Sigmoid colon (tissue), 7 donors: ENCODE measurements around the gene TRPM2. TPM values are rescaled to one million over a fixed set of nuclear protein-coding genes. Genes with fewer than 3 reads are reported as not detected.
A peak's percentile ranks its signal among the peaks of the same experiment; 100 is the strongest.

Experiments used
- DNase-seq: peaks from one replicate; pipeline ENCODE4 v3.0.0-alpha.2; 2019
- H3K27ac ChIP-seq, 4 donors: fragments of 200-600 bp; sonication (generic); one replicate each; pipeline ENCODE4 v1.5.1; 2016 to 2019; ENCODE audit warnings: mild to moderate bottlenecking in 1 of 4
- H3K27me3 ChIP-seq, 3 donors: fragments of 200-600 bp; sonication (generic); one replicate each; pipeline ENCODE4 v1.5.1; 2019; ENCODE audit warnings: mild to moderate bottlenecking in 1 of 3
- H3K36me3 ChIP-seq, 4 donors: fragments of 200-600 bp; sonication (generic); one replicate each; pipeline ENCODE4 v1.5.1; 2016 to 2019
- H3K4me1 ChIP-seq, 4 donors: fragments of 200-600 bp; sonication (generic); one replicate each; pipeline ENCODE4 v1.5.1; 2017 to 2019
- H3K4me3 ChIP-seq, 4 donors: fragments of 200-600 bp; sonication (generic); one replicate each; pipeline ENCODE4 v1.5.1; 2017 to 2019; ENCODE audit warnings: mild to moderate bottlenecking in 2 of 4, moderate library complexity in 1 of 4
- H3K9me3 ChIP-seq, 4 donors: fragments of 200-600 bp in 3 of 4; sonication (generic) in 3 of 4; one replicate each; pipeline versions ENCODE4 v1.5.1 to v1.6.1; 2013 to 2019
- EP300 ChIP-seq, 4 donors: sonication (generic); formaldehyde crosslinking; IDR thresholded peaks; one replicate each; pipeline ENCODE4 v1.6.1; 2017; ENCODE audit warnings: antibody characterized with exemption in 4 of 4
- POLR2A ChIP-seq, 2 donors: fragments of 450-650 bp; IDR thresholded peaks; one replicate each; pipeline ENCODE4 v1.6.1; 2016; ENCODE audit warnings: antibody characterized with exemption in 2 of 2, mild to moderate bottlenecking in 2 of 2, moderate library complexity in 2 of 2
- POLR2AphosphoS5 ChIP-seq, 4 donors: sonication (generic); formaldehyde crosslinking; IDR thresholded peaks; one replicate each; pipeline ENCODE4 v1.6.1; 2017; ENCODE audit warnings: antibody characterized with exemption in 4 of 4
- WGBS, 2 donors: extraction: QIAGEN DNeasy Blood & Tissue Kit; methylation state at CpG; one replicate each; pipeline ENCODE4 v1.1.7; 2013; 5-methylcytosine and 5-hydroxymethylcytosine counted together
- intact Hi-C: fragments of 100-400 bp; cut with DNase I; formaldehyde crosslinking; loops from one replicate; pipeline ENCODE4 v1.15.1; 2023
- polyA plus RNA-seq, 3 donors: library from polyadenylated mRNA; stranded (reverse); fragments of 200-250 nt; gene quantifications; one replicate each; pipeline ENCODE4 v1.2.3, GENCODE V29; 2013
- total RNA-seq, 4 donors: library from RNA; depleted of rRNA; stranded (reverse); fragments of >200 nt; gene quantifications; one replicate each; pipeline ENCODE4 v1.1.0, GENCODE V29; 2016
- TF ChIP-seq, protein P1 (sequence below), 4 experiments: fragments of 450-650 bp in 3 of 4; fragments of 200-600 bp in 1 of 4; IDR thresholded peaks; one replicate each; pipeline ENCODE4 v1.5.1; 2016 to 2019; ENCODE audit warnings: antibody characterized with exemption in 4 of 4, mild to moderate bottlenecking in 3 of 4, moderate library complexity in 2 of 4
- donor health status: healthy with polysubstance abuse.
- donor health status: Bipolar disorder and iron deficiency.
- donor health status: healthy.

The TRPM2 gene
- total and polyA plus RNA-seq, 7 donors: 1.6 to 4.9 (median 3.4) TPM

DNA sequence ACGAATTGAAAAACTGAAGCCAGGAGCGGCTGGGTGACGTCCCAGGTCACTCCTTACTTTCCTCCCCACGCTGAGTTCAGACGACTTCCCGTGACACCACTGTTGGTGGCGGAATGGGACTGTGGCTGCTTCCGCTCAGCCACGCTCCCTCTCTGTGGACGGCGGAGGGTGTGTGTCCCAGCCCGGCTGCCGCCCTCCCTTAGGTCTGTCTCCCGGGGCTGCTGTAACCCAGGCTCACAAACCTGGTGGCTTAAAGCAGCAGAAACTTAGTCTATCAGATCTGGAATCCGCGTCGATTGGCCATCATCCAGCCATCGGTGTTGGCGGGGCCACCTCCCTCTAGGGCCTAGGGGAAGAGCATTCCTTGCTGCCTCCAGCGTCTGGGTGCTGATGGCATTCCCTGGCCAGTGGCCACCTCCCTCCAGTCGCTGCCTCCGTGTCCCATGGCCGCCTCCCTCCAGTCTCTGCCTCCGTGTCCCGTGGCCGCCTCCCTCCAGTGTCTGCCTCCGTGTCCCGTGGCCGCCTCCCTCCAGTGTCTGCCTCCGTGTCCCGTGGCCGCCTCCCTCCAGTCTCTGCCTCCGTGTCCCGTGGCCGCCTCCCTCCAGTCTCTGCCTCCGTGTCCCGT lies 17.5 kb downstream of the TRPM2 start:
- TF ChIP-seq POLR2AphosphoS5 (IDR thresholded peaks at IDR 0.05) (no peak), EP300 (IDR thresholded peaks at IDR 0.05) (no peak), POLR2A (IDR thresholded peaks at IDR 0.05) (no peak)
- TF ChIP-seq, protein P1, sequence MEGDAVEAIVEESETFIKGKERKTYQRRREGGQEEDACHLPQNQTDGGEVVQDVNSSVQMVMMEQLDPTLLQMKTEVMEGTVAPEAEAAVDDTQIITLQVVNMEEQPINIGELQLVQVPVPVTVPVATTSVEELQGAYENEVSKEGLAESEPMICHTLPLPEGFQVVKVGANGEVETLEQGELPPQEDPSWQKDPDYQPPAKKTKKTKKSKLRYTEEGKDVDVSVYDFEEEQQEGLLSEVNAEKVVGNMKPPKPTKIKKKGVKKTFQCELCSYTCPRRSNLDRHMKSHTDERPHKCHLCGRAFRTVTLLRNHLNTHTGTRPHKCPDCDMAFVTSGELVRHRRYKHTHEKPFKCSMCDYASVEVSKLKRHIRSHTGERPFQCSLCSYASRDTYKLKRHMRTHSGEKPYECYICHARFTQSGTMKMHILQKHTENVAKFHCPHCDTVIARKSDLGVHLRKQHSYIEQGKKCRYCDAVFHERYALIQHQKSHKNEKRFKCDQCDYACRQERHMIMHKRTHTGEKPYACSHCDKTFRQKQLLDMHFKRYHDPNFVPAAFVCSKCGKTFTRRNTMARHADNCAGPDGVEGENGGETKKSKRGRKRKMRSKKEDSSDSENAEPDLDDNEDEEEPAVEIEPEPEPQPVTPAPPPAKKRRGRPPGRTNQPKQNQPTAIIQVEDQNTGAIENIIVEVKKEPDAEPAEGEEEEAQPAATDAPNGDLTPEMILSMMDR (IDR thresholded peaks at IDR 0.05): no peak
- Histone ChIP-seq H3K9me3 (no peaks in the 10 kb centered on the region), H3K27me3 (peaks cover 6 to 47% (median 11%) of the 10 kb centered on the region in 3 donors), H3K4me3 (no peak overlapping the region), H3K36me3 (no peaks in the 10 kb centered on the region), H3K4me1 (peaks cover 0 to 9% (median 7%) of the 10 kb centered on the region in 4 donors), H3K27ac (no peak overlapping the region)
- peak; percentile 52 for DNase-seq
- intact Hi-C loops: no loop called here
- 72 to 89% methylated on average over 37 of the region's 37 CpGs for WGBS, 2 donors

GRCh38 chr21:44371596-44371995 lies 18.2 kb downstream of the TRPM2 start:
- no peak overlapping the region for H3K4me3 ChIP-seq
- 94 to 97% methylated on average over 6 of the region's 6 CpGs for WGBS, 2 donors
- H3K36me3 ChIP-seq: no peaks in the 10 kb centered on the region
- peaks cover 6 to 48% (median 13%) of the 10 kb centered on the region in 3 donors for H3K27me3 ChIP-seq
- DNase-seq: no peak
- intact Hi-C loops: no loop called here
- no peak for TF ChIP-seq EP300 (IDR thresholded peaks at IDR 0.05)
- no peaks in the 10 kb centered on the region for H3K9me3 ChIP-seq
- no peak overlapping the region for H3K27ac ChIP-seq
- H3K4me1 ChIP-seq: peaks cover 0 to 9% (median 7%) of the 10 kb centered on the region in 4 donors

DNA sequence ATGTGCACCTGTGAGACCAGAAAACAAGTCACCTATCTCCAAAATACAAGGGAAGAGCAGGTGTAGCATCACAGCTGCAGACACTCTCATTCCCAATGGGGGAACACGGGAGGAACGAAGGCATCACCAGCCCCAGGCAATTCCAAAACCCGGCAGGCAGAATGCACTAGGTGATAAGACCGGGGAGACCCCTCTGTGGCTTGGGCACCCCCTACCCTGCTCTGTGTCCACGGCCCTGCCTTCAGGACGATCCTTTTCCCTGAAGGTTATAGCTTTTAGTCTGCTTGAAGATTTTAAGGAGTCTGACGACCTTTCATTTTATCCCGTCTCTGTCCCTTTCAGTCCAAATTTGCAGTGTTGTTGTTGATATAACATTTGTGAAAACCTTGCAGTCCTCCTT lies 19.2 kb downstream of the TRPM2 start:
- Histone ChIP-seq H3K4me1 (peaks cover 0 to 9% (median 7%) of the 10 kb centered on the region in 4 donors), H3K4me3 (no peak overlapping the region), H3K27me3 (peaks cover 6 to 54% (median 23%) of the 10 kb centered on the region in 3 donors), H3K9me3 (no peaks in the 10 kb centered on the region), H3K36me3 (no peaks in the 10 kb centered on the region), H3K27ac (no peak overlapping the region)
- WGBS, 2 donors: 75 to 86% methylated on average over 8 of the region's 8 CpGs
- TF ChIP-seq, protein P1 (IDR thresholded peaks at IDR 0.05): no peak
- TF ChIP-seq POLR2AphosphoS5 (IDR thresholded peaks at IDR 0.05) (no peak), POLR2A (IDR thresholded peaks at IDR 0.05) (no peak), EP300 (IDR thresholded peaks at IDR 0.05) (no peak)
- intact Hi-C loops: no loop called here
- no peak for DNase-seq

- Histone ChIP-seq H3K9me3 (no peaks in the 10 kb centered on the region), H3K27ac (no peak overlapping the region), H3K27me3 (peaks cover 0 to 54% (median 11%) of the 10 kb centered on the region in 3 donors), H3K4me1 (peaks cover 0 to 8% (median 7%) of the 10 kb centered on the region in 4 donors), H3K36me3 (no peaks in the 10 kb centered on the region), H3K4me3 (no peak overlapping the region)
- 85 to 86% methylated on average over 24 of the region's 24 CpGs for WGBS, 2 donors
- intact Hi-C loops: no loop called here
- TF ChIP-seq POLR2AphosphoS5 (IDR thresholded peaks at IDR 0.05): no peak
- TF ChIP-seq, protein P1 (IDR thresholded peaks at IDR 0.05): no peak
- no peak for TF ChIP-seq POLR2A (IDR thresholded peaks at IDR 0.05)
- TF ChIP-seq EP300 (IDR thresholded peaks at IDR 0.05): no peak
- no peak for DNase-seq
Observed at GRCh38 chr21:44374601-44375280, 21.3 kb downstream of the TRPM2 start.

GRCh38 chr21:44375281-44375651 lies 21.8 kb downstream of the TRPM2 start:
- Histone ChIP-seq H3K36me3 (no peaks in the 10 kb centered on the region), H3K4me3 (no peak overlapping the region), H3K27ac (no peak overlapping the region), H3K4me1 (peaks cover 0 to 3% (median 2%) of the 10 kb centered on the region in 4 donors), H3K27me3 (peaks cover 0 to 54% (median 11%) of the 10 kb centered on the region in 3 donors), H3K9me3 (no peaks in the 10 kb centered on the region)
- intact Hi-C loops: no loop called here
- no peak for TF ChIP-seq POLR2AphosphoS5 (IDR thresholded peaks at IDR 0.05)
- TF ChIP-seq POLR2A (IDR thresholded peaks at IDR 0.05): no peak
- no peak for TF ChIP-seq EP300 (IDR thresholded peaks at IDR 0.05)
- TF ChIP-seq, protein P1 (IDR thresholded peaks at IDR 0.05): no peak
- no peak for DNase-seq
- 48 to 78% methylated on average over 10 of the region's 10 CpGs for WGBS, 2 donors
